Spleen (tissue), 7 donors: Measurements from ENCODE around the gene SORBS2.

ENCODE experiments used
- CTCF ChIP-seq, 11 experiments: fragments of 200-600 bp in 7 of 11; fragments of 450-650 bp in 4 of 11; sonication (generic) in 4 of 11; IDR thresholded peaks in 8 of 11; conservative IDR thresholded peaks in 3 of 11; 1 replicate in 7 of 11; 2 replicates in 4 of 11; pipeline versions ENCODE4 v1.4.0 to v1.8.0; 2016 to 2021; ENCODE audit warnings: antibody characterized with exemption in 11 of 11, inconsistent platforms in 4 of 11, mild to moderate bottlenecking in 1 of 11
- POLR2A ChIP-seq, 3 donors: fragments of 450-650 bp; IDR thresholded peaks; one replicate each; pipeline ENCODE4 v1.5.1; 2017; ENCODE audit warnings: antibody characterized with exemption in 3 of 3, mild to moderate bottlenecking in 1 of 3
- donor health status: DM: no; HTN: no; CAD: no; lungs with moderate emphysema.
- donor health status: DM: no; HTN: no; CAD: no.
- donor health status: DM: no; HTN: no; CAD: no.

- TF ChIP-seq CTCF (IDR thresholded peaks at IDR 0.05 in 8 of 11, conservative IDR thresholded peaks at IDR 0.05 in 3 of 11) (no peak), POLR2A (IDR thresholded peaks at IDR 0.05) (no peak)
These were observed 128.1 kb downstream of the SORBS2 start for GRCh38 chr4:185683896-185684295.
